ENCODE measurements around the gene PDLIM5.

GRCh38 chr4:94544811-94545210 lies 93.1 kb downstream of the PDLIM5 start:
- no peak for TF ChIP-seq POLR2AphosphoS5 (IDR thresholded peaks at IDR 0.05; ENCODE audit: low read depth, low read length)
- no peak for TF ChIP-seq TAF1 (IDR thresholded peaks at IDR 0.05; ENCODE audit: borderline replicate concordance, insufficient read depth, low read length)
- no peak for TF ChIP-seq REST (IDR thresholded peaks at IDR 0.05; ENCODE audit: insufficient read depth in 1 of 2, low read depth in 2 of 2, low read length in 2 of 2)
- no peak for TF ChIP-seq SIN3A (IDR thresholded peaks at IDR 0.05; ENCODE audit: borderline replicate concordance, insufficient read depth, low read length)
